VCaP (cell line): ENCODE measurements around the gene FOS.

ENCODE experiments used
- H3K27ac ChIP-seq: fragments of 450-650 bp; 2 replicates; pipeline ENCODE4 v1.5.1; 2017
- CTCF ChIP-seq: fragments of 450-650 bp; conservative IDR thresholded peaks from 2 replicates; pipeline ENCODE4 v1.5.1; 2017; ENCODE audit warnings: mild to moderate bottlenecking, moderate library complexity

FOS gene

GRCh38 chr14:75283162-75283832, 4.7 kb downstream of the FOS start:
- peak; percentile 28; the same call in 1 of the 2 replicates for TF ChIP-seq CTCF
- H3K27ac ChIP-seq = peak overlapping the region; percentile 32; the same call in 1 of the 2 replicates

- peak overlapping the region; percentile 32; the same call in 1 of the 2 replicates for H3K27ac ChIP-seq
- no peak for TF ChIP-seq CTCF
Observed at GRCh38 chr14:75283833-75284563, 5.4 kb downstream of the FOS start.

GRCh38 chr14:75285331-75285730, 6.7 kb downstream of the FOS start:
- H3K27ac ChIP-seq = no peak overlapping the region
- TF ChIP-seq CTCF = no peak

GRCh38 chr14:75286313-75286712, 7.7 kb downstream of the FOS start:
- TF ChIP-seq CTCF = no peak
- no peak overlapping the region for H3K27ac ChIP-seq

GRCh38 chr14:75289840-75290388, 11.3 kb downstream of the FOS start:
- H3K27ac ChIP-seq = no peak overlapping the region
- TF ChIP-seq CTCF = no peak

- TF ChIP-seq CTCF = no peak
Observed at GRCh38 chr14:75290851-75291250, 12.2 kb downstream of the FOS start.

GRCh38 chr14:75291331-75291730, 12.7 kb downstream of the FOS start:
- TF ChIP-seq CTCF = no peak

More at GRCh38 chr14:75290851-75291250, 12.2 kb downstream of the FOS start:
- no peak overlapping the region for H3K27ac ChIP-seq

More at GRCh38 chr14:75291331-75291730, 12.7 kb downstream of the FOS start:
- no peak overlapping the region for H3K27ac ChIP-seq
